ENCODE measurements around the gene OR13J1. TPM values are rescaled to one million over a fixed set of nuclear protein-coding genes. Genes with fewer than 3 reads are reported as not detected.

Gene OR13J1
- total RNA-seq, 1 donor from 2014 or later = not detected

- peaks cover 45% of the 10 kb centered on the region for H3K4me1 Mint-ChIP-seq
- TF ChIP-seq, protein P1, sequence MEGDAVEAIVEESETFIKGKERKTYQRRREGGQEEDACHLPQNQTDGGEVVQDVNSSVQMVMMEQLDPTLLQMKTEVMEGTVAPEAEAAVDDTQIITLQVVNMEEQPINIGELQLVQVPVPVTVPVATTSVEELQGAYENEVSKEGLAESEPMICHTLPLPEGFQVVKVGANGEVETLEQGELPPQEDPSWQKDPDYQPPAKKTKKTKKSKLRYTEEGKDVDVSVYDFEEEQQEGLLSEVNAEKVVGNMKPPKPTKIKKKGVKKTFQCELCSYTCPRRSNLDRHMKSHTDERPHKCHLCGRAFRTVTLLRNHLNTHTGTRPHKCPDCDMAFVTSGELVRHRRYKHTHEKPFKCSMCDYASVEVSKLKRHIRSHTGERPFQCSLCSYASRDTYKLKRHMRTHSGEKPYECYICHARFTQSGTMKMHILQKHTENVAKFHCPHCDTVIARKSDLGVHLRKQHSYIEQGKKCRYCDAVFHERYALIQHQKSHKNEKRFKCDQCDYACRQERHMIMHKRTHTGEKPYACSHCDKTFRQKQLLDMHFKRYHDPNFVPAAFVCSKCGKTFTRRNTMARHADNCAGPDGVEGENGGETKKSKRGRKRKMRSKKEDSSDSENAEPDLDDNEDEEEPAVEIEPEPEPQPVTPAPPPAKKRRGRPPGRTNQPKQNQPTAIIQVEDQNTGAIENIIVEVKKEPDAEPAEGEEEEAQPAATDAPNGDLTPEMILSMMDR (IDR thresholded peaks at IDR 0.05; ENCODE audit: unreplicated experiment) = no peak
- peak within 1 kb of the TSS; percentile 97 for H3K27ac Mint-ChIP-seq
- peak within 1 kb of the TSS; percentile 90 for H3K4me3 Mint-ChIP-seq
- H3K9me3 Mint-ChIP-seq = no peaks in the 10 kb centered on the region
- DNase-seq (ENCODE audit: low spot score in 2 of 2, unreplicated experiment in 2 of 2) = no peak
- H3K27me3 Mint-ChIP-seq (ENCODE audit: low read depth) = no peaks in the 10 kb centered on the region
- H3K36me3 Mint-ChIP-seq = no peaks in the 10 kb centered on the region
Measured at GRCh38 chr9:35828716-35829083, 41.5 kb downstream of the OR13J1 start, which contains the start of gene FAM221B. FAM221B (minus strand) TSS chr9:35828732; CDS start chr9:35826161, 2,571 bp downstream.

DNA sequence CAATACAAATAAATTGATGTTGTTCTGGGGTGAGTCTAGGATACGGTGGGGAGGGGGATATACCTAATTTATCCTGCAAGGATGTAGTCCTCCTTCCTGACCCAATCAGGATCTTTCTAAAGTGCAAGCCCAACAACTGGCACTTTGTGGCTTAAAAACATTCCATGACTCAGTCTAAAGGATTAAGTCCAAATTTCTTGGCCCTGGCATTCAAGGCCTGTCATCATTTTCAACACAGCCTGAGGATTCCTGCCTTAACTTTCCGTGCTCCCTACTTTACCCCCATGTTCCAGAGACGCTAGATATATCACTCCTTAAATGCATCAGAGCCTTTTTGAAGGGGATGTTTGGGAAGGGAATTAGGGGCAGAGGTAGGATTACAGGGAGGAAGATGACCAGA, 42.7 kb downstream of the OR13J1 start:
- no peak for DNase-seq (ENCODE audit: low spot score in 2 of 2, unreplicated experiment in 2 of 2)
- Mint-ChIP-seq H3K27ac (no peak overlapping the region), H3K4me1 (peaks cover 36% of the 10 kb centered on the region), H3K36me3 (no peaks in the 10 kb centered on the region), H3K9me3 (no peaks in the 10 kb centered on the region), H3K4me3 (peak overlapping the region; percentile 20), H3K27me3 (ENCODE audit: low read depth) (no peaks in the 10 kb centered on the region)
- TF ChIP-seq, protein P1 (IDR thresholded peaks at IDR 0.05; ENCODE audit: unreplicated experiment) = no peak

DNA sequence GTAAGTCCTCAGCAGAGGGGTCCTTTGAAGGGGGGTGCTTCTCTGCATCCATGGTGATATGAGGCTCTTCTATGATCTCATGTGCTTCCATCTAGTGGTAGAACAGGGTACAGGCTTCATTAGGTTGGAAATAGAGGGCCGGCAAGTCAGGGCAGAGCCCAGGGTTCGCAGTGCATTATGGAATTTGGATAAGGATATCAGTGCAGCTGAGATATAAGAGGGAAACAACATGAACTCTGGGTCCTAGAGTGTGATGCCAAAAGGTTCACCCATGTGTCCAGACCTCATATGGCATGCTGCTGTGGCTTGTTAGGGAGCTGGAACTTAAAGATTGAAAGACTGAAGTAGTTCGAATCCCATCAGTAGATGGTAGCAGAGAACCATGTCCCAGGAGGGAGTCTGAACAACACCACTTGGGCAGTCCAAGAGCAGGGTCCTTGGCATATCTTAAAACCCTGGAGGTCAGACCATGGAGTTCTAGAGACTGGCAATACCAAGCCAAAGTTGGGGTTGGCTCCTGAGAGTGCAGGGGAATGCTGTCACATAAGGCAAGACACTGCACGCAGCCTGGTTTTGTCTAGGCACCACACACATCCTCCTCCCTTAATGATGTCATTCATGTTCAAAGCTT, 44.0 kb downstream of the OR13J1 start:
- Mint-ChIP-seq H3K27me3 (ENCODE audit: low read depth) (no peaks in the 10 kb centered on the region), H3K4me1 (peaks cover 28% of the 10 kb centered on the region), H3K9me3 (no peaks in the 10 kb centered on the region), H3K27ac (no peak overlapping the region), H3K36me3 (no peaks in the 10 kb centered on the region), H3K4me3 (no peak overlapping the region)
- TF ChIP-seq, protein P1 (IDR thresholded peaks at IDR 0.05; ENCODE audit: unreplicated experiment) = peak; percentile 51
- no peak for DNase-seq (ENCODE audit: low spot score in 2 of 2, unreplicated experiment in 2 of 2)

GRCh38 chr9:35822926-35823325, 47.3 kb downstream of the OR13J1 start:
- Mint-ChIP-seq H3K4me3 (no peak overlapping the region), H3K4me1 (peaks cover 2% of the 10 kb centered on the region), H3K36me3 (no peaks in the 10 kb centered on the region), H3K27ac (no peak overlapping the region), H3K9me3 (no peaks in the 10 kb centered on the region), H3K27me3 (ENCODE audit: low read depth) (no peaks in the 10 kb centered on the region)
- DNase-seq (ENCODE audit: low spot score in 2 of 2, unreplicated experiment in 2 of 2) = no peak
- TF ChIP-seq, protein P1 (IDR thresholded peaks at IDR 0.05; ENCODE audit: unreplicated experiment) = no peak

DNA sequence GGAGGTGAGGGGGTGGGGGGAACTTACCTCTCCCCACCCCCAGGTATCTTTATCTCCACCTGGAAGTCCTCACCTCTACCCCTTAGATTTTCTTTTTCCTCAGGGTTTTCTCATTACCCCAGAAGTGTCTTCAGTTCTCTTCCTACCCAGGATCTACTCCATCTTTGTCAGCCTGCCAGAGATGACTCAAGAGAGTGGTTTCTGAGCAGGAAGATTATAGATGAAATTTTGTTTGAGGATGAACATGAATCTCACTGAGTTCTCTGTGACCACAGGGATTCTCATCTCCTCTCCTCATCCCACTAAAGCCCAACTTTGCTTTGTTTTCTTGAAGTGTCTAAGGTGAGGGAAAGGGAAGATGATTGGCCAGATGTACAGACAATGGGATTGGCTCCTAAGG, 50.1 kb downstream of the OR13J1 start:
- peaks cover 6% of the 10 kb centered on the region for H3K4me1 Mint-ChIP-seq
- no peaks in the 10 kb centered on the region for H3K36me3 Mint-ChIP-seq
- DNase-seq (ENCODE audit: low spot score in 2 of 2, unreplicated experiment in 2 of 2) = no peak
- no peaks in the 10 kb centered on the region for H3K9me3 Mint-ChIP-seq
- TF ChIP-seq, protein P1 (IDR thresholded peaks at IDR 0.05; ENCODE audit: unreplicated experiment) = no peak
- no peak overlapping the region for H3K4me3 Mint-ChIP-seq
- H3K27me3 Mint-ChIP-seq (ENCODE audit: low read depth) = no peaks in the 10 kb centered on the region
- H3K27ac Mint-ChIP-seq = no peak overlapping the region

Other genes with a start within 250 kb of the OR13J1 start
- gene SIT1, start 219.5 kb downstream of the OR13J1 start, total RNA-seq = not detected in 3 replicates
- gene RMRP, start 212.4 kb downstream of the OR13J1 start, total RNA-seq = 20,234 to 21,305 TPM (median 21,148 TPM) in 3 replicates
- 16.7 to 17.8 TPM (median 17.0 TPM) in 3 replicates for gene CCDC107, start 212.1 kb downstream of the OR13J1 start, total RNA-seq
- 6.3 to 8.0 TPM (median 6.5 TPM) in 3 replicates for gene ARHGEF39, start 205.2 kb downstream of the OR13J1 start, total RNA-seq
- 1.1 to 2.3 TPM (median 1.7 TPM) in 3 replicates for gene CA9, start 196.5 kb downstream of the OR13J1 start, total RNA-seq
- 289 to 294 TPM (median 291 TPM) in 3 replicates for gene TPM2, start 180.5 kb downstream of the OR13J1 start, total RNA-seq
- 224 to 230 TPM (median 226 TPM) in 3 replicates for gene TLN1, start 138.2 kb downstream of the OR13J1 start, total RNA-seq
- 29.1 to 32.7 TPM (median 31.6 TPM) in 3 replicates for gene CREB3, start 137.7 kb downstream of the OR13J1 start, total RNA-seq
- 81.5 to 84.7 TPM (median 83.9 TPM) in 3 replicates for gene GBA2, start 121.2 kb downstream of the OR13J1 start, total RNA-seq
- gene RGP1, start 121.1 kb downstream of the OR13J1 start, total RNA-seq = 32.6 to 34.3 TPM (median 33.9 TPM) in 3 replicates
- gene MSMP, start 116.1 kb downstream of the OR13J1 start, total RNA-seq = not detected in 3 replicates
- 27.2 to 32.4 TPM (median 30.6 TPM) in 3 replicates for gene NPR2, start 78.8 kb downstream of the OR13J1 start, total RNA-seq
- gene SPAG8, start 58.1 kb downstream of the OR13J1 start, total RNA-seq = 0.89 to 1.6 TPM (median 1.4 TPM) in 3 replicates
- gene HINT2, start 55.4 kb downstream of the OR13J1 start, total RNA-seq = 29.3 to 31.3 TPM (median 30.7 TPM) in 3 replicates
- 0.07 TPM in 1 of 3 replicates, not detected in the others for gene FAM221B, start 41.7 kb downstream of the OR13J1 start, total RNA-seq
- gene TMEM8B, start 41.2 kb downstream of the OR13J1 start, total RNA-seq = 44.4 to 47.9 TPM (median 45.0 TPM) in 3 replicates
- 0.72 to 1.2 TPM (median 1.0 TPM) in 3 replicates for gene HRCT1, start 35.8 kb upstream of the OR13J1 start, total RNA-seq
- 0.14 to 0.47 TPM (median 0.27 TPM) in 3 replicates for gene SPAAR, start 39.1 kb upstream of the OR13J1 start, total RNA-seq
- gene OR2S2, start 87.8 kb upstream of the OR13J1 start, total RNA-seq = not detected in 3 replicates
- gene RECK, start 166.5 kb upstream of the OR13J1 start, total RNA-seq = 14.3 to 15.1 TPM (median 14.8 TPM) in 3 replicates

Measured in mesothelial cell of epicardium (in vitro differentiated cells).